Neural crest cell (in vitro differentiated cells): ENCODE data around the gene ARHGAP22. TPM values are rescaled to one million over a fixed set of nuclear protein-coding genes. Genes with fewer than 3 reads are reported as not detected.

Experiments used
- DNase-seq: peaks from one replicate; pipeline ENCODE4 v3.0.0; 2021; ENCODE audit warnings: low read depth, mixed read lengths, low spot score
- H3K27ac Mint-ChIP-seq: one replicate; pipeline ENCODE4 v1.8.0; 2021; ENCODE audit warnings: mild to moderate bottlenecking, mixed read lengths; ENCODE audit not compliant: unreplicated experiment
- H3K27me3 Mint-ChIP-seq: 2 replicates; pipeline ENCODE4 v1.8.0; 2021; ENCODE audit warnings: low read depth, mild to moderate bottlenecking, mixed read lengths
- H3K36me3 Mint-ChIP-seq: 2 replicates; pipeline ENCODE4 v1.8.0; 2021; ENCODE audit warnings: low read depth, mild to moderate bottlenecking, mixed read lengths
- H3K4me1 Mint-ChIP-seq: 2 replicates; pipeline ENCODE4 v1.8.0; 2021; ENCODE audit warnings: mixed read lengths
- H3K4me3 Mint-ChIP-seq: one replicate; pipeline ENCODE4 v1.8.0; 2021; ENCODE audit warnings: mild to moderate bottlenecking, mixed read lengths
- H3K9me3 Mint-ChIP-seq: 2 replicates; pipeline ENCODE4 v1.8.0; 2021; ENCODE audit warnings: mixed read lengths
- CTCF ChIP-seq: fragments of 200-600 bp; sonication (generic); conservative IDR thresholded peaks from 2 replicates; pipeline ENCODE4 v1.5.0; 2021; ENCODE audit warnings: antibody characterized with exemption, mild to moderate bottlenecking
- total RNA-seq: library from RNA; stranded (reverse); gene quantifications from 2 replicates; pipeline ENCODE4 v1.2.1, GENCODE V29; 2021

The ARHGAP22 gene
- total RNA-seq, 1 donor from 2014 or later: 5.2 TPM

GRCh38 chr10:48454302-48455054 lies 150.4 kb downstream of the ARHGAP22 start:
- DNase-seq: no peak

GRCh38 chr10:48453451-48454301 lies 151.2 kb downstream of the ARHGAP22 start:
- no peak for DNase-seq
- H3K4me1 Mint-ChIP-seq: peaks cover 7% of the 10 kb centered on the region
- no peak for TF ChIP-seq CTCF
- H3K36me3 Mint-ChIP-seq: no peaks in the 10 kb centered on the region
- no peaks in the 10 kb centered on the region for H3K9me3 Mint-ChIP-seq
- H3K27ac Mint-ChIP-seq: no peak overlapping the region
- H3K4me3 Mint-ChIP-seq: no peak overlapping the region
- no peaks in the 10 kb centered on the region for H3K27me3 Mint-ChIP-seq

More at GRCh38 chr10:48454302-48455054, 150.4 kb downstream of the ARHGAP22 start:
- Mint-ChIP-seq H3K36me3 (no peaks in the 10 kb centered on the region), H3K27ac (no peak overlapping the region), H3K27me3 (no peaks in the 10 kb centered on the region), H3K4me3 (no peak overlapping the region), H3K4me1 (peaks cover 7% of the 10 kb centered on the region), H3K9me3 (no peaks in the 10 kb centered on the region)
- TF ChIP-seq CTCF: no peak

GRCh38 chr10:48452879-48453412 lies 151.9 kb downstream of the ARHGAP22 start:
- H3K27ac Mint-ChIP-seq: no peak overlapping the region
- no peak for TF ChIP-seq CTCF
- DNase-seq: no peak
- no peaks in the 10 kb centered on the region for H3K36me3 Mint-ChIP-seq
- H3K27me3 Mint-ChIP-seq: no peaks in the 10 kb centered on the region
- no peak overlapping the region for H3K4me3 Mint-ChIP-seq
- no peaks in the 10 kb centered on the region for H3K9me3 Mint-ChIP-seq
- peaks cover 7% of the 10 kb centered on the region for H3K4me1 Mint-ChIP-seq

DNA sequence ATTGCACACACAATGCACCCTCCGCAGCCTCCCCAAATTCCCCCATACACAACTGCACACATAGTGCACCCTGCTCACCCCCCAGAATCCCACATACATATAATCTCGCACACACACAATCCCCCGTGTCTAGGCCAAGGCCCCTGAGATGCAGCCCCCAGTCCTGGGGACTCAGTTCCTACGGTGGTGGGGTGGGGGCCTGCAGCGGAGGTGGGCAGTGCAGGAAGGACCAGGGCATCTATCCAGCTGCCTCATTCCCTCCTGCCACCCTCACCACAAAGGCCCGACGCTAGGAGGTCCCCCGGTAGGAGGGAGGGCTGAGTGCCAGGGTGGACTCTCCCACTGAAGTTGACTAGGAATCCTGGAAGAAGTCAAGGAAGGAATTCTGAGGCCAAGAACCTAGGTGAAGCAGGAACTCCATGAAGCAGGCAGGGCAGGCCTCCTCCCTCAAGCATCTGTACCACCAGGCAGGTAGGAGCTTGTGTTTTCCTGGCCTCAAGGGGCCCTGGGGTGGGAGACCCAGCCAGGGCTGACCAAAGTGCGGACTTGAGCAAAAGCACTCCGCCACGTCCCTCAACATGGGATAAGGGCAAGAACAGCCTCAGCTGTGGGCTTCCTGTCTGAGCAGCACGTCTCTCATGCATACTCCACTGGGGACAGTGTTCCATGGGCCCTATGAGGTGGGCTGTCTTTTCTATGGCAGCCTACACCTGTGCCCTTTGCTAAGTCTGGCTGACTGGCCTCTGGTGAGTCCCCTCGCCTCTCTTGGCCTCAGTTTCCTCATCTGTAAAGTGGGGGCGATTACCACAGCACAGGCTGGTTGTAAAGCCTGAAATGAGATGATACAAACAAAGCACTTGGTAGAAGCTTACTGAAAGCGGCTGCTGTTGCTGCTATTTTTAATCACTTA lies 152.6 kb downstream of the ARHGAP22 start:
- Mint-ChIP-seq H3K4me1 (peaks cover 7% of the 10 kb centered on the region), H3K36me3 (no peaks in the 10 kb centered on the region), H3K9me3 (no peaks in the 10 kb centered on the region), H3K27ac (no peak overlapping the region), H3K4me3 (no peak overlapping the region), H3K27me3 (no peaks in the 10 kb centered on the region)
- no peak for DNase-seq
- TF ChIP-seq CTCF: no peak
